Right ventricle myocardium inferior (tissue), 1 donor: ENCODE measurements around the gene CRELD2. TPM values are rescaled to one million over a fixed set of nuclear protein-coding genes. Genes with fewer than 3 reads are reported as not detected.

Experiments
- ATAC-seq: fragments of 200-7000 bp; cut with Tn5 transposase; one replicate; pipeline ENCODE4 v1.9.1; 2020; ENCODE audit warnings: mild to moderate bottlenecking, moderate library complexity
- DNase-seq: peaks from one replicate; pipeline ENCODE4 v3.0.0; 2021; ENCODE audit errors: missing footprints
- intact Hi-C: fragments of 100-400 bp; cut with DNase I; formaldehyde crosslinking; loops from one replicate; pipeline ENCODE4 v1.11.0; 2022
- total RNA-seq: library from RNA; stranded (reverse); fragmentation: NEBNext Ultra II Directional; extraction: Animal tissue kit (Norgen Biotek cat#: 25700); gene quantifications from one replicate; pipeline ENCODE4 v1.2.1, GENCODE V29; 2021
- donor health status: DM: no; HTN: yes; CAD: no; lungs with severe emphysema.

The CRELD2 gene
- total RNA-seq, 1 donor from 2014 or later, result 30.6 TPM

DNA sequence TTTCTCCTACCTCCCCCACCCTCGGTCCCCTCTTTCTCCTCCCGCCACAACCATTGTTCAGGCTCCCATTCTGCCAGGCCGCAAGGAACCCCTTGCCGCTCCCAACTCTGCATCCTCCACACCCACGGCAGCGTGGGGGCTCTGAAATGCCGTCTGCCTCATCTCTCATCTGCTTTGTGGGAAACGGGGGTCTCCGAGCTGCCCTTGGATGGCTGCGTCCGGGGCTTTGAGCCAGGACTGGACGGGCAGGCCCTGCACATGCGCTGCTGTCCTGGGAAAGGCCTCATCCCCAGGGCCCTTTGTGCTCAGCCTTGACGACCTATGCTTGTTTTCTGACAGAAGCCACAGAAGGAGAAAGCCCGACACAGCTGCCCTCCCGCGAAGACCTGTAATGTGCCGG lies 8.5 kb downstream of the CRELD2 start:
- intact Hi-C loops, result no loop called here
- ATAC-seq (no peak), DNase-seq (no peak)

DNA sequence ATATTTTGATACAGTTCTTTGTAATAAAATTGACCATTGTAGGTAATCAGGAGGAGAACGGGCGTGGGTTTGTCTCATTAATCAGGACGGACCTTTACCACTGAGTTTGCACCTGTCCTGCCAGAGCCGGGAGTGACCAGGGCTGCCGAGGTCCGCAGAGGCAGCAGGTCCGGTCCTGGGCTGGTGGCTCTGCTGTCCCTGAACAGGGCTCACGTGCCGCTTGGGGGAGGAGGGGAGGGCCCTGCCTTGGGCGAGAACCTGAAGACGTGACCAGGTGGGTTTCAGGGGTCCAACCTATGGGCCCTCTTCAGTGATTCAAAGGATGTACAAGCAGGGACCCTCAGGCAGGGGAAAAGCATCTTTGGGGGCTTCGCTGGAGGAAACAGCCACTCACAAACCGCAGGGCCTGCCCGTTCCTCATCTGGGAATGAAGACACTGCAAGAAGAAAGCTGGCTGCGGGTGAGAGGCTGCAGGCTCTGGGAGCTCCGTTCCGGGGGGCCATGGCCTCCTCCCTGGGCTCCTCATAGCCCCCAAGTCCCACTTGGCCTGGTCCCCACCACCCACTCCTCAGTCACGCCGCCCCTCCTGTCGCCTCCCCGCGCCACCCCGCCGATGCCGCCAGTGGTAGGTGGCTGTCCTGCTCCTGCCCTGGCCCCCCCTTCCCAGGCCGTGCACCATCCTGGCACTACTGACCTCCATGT lies 9.2 kb downstream of the CRELD2 start:
- DNase-seq (no peak), ATAC-seq (no peak)
- intact Hi-C loops, result no loop called here

- DNase-seq (no peak), ATAC-seq (no peak)
- intact Hi-C loops, result no loop called here
These were observed 9.7 kb downstream of the CRELD2 start for GRCh38 chr22:49928185-49928495.

- ATAC-seq, result no peak
- intact Hi-C loops, result loop anchor here (1.0 kb wide), 1 partner anchor 102 kb away; no protein-coding TSS in a partner anchor
- no peak for DNase-seq
These were observed 10.2 kb downstream of the CRELD2 start for GRCh38 chr22:49928555-49929210.

DNA sequence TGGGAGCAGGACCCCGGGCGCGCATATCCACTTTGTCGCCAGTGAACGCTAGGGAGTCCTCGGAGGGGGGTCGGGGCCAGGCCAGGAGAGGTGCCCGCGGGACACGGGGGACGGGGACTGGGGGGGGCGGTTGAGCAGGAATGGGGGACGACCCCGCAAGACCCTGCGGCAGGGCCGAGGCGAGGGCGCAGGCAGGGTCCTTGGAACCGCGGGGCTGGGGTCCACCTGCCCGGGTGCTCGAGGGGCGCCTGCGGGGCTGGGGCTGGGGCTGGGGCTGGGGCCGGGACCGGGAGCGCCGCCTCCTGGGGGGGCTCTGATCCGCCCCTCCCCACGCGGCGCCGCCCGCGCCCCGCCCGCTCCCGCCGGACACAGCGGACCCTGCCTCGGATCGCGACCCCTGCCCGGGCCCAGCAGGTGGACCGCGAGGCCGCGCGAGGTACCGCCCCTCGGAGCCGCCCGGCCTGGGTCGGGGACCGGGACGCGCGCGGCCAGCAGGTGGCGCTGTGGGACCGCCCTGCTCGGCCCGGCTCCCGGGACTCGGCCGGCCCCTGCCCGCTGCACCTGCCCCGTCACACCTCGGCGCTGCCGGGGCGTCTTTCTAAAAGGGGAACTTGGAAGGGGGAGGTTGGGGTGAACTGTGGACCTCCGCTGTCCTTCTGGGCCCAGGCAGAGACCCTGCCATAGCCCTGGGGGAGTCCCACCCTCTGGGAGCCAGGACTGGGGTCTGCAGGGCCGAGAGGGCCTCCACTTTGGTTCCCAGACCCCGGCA lies 11.0 kb downstream of the CRELD2 start:
- DNase-seq (no peak), ATAC-seq (peak; percentile 51)
- intact Hi-C loops, result loop anchor here (1.0 kb wide), 1 partner anchor 101 kb away; no protein-coding TSS in a partner anchor

- intact Hi-C loops, result loop anchor here (1.0 to 5.0 kb wide), 3 partner anchors 42 to 100 kb away; no protein-coding TSS in a partner anchor
- DNase-seq (no peak), ATAC-seq (no peak)
These were observed 11.7 kb downstream of the CRELD2 start for GRCh38 chr22:49929994-49930575.

DNA sequence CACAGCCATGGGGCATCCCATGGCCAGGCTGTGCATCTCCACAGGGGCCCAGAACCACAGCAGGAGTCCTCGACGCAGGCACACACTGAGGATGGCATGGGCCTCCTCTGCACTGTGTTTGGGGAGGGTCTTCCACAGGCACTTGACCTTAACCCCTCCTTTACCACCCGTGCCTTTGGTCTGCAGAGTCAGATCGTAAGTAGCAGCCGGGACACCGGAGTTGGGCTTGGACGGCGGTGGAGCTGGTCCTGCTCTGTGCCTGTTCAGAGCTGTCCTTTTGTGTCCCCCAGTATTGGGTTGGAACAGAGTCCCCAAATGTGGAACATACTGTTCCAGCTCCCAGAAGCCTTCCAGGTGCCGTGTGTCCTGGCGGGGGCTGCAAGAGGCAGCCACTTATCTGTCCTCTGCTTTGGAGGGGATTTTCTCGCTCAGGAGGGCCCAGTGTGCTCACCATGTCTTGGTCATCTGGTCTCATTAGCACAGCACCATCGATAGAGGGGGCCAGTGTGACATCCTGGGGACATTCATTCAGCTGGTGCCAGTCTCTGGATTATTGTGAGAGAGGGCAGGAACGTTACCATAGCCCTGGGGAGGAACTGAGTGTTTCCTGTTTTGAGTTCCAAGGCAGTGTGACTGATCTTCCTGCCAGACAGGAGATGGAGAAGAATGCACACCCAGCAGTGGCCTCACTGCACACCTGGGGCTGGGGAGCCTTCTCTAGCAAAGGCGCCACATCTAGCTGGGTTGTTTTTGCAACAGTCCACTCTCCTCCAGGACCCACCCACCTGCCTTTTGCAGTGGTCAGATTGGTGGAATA lies 12.4 kb downstream of the CRELD2 start:
- ATAC-seq (peak; percentile 48), DNase-seq (no peak)
- intact Hi-C loops, result loop anchor here (1.0 to 5.0 kb wide), 2 partner anchors 41 to 62 kb away; no protein-coding TSS in a partner anchor

- intact Hi-C loops, result loop anchor here (5.0 kb wide), 1 partner anchor 39 kb away; no protein-coding TSS in a partner anchor
- ATAC-seq (peak; percentile 40), DNase-seq (peak; percentile 86)
These were observed 15.1 kb downstream of the CRELD2 start for GRCh38 chr22:49933236-49934159.

DNA sequence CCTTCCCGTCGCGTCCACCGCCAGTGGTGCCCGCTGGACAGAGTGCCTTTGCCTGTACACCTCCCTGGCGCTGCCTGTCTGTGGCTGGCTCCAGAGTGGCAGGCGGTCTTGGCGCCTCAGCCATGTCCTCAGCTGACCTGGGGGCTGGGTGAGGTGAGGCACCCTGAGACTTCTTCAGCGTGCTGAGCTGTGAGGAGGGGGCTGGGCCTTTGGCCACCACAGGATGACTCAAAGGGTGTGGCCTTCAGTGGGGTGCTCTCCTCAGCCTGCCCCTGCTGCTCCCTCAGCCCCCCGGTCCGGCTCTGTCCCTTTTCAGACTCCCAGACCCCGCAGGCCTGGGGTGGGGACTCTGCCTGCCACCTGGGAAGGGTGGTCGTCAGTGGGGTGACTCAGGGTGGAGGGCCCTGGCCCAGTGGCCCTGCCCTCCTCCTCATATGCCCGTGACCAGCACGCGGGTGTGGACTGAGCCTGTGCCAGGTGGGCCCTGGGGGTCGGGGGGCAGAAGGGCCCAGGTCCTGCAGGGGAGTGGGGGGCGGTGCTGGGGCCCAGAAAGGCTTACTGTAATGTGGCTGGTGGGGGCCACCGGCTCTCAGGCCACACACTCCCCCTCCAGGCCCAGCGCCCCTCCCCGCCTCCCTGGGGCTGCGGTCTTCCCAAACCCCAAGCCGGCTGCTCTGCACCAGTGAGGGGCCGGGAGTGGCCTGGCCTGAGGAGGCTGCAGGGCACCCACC lies 15.9 kb downstream of the CRELD2 start:
- peak; percentile 90 for DNase-seq
- intact Hi-C loops, result loop anchor here (5.0 kb wide), 1 partner anchor 38 kb away; no protein-coding TSS in a partner anchor
- ATAC-seq, result peak; percentile 35

DNA sequence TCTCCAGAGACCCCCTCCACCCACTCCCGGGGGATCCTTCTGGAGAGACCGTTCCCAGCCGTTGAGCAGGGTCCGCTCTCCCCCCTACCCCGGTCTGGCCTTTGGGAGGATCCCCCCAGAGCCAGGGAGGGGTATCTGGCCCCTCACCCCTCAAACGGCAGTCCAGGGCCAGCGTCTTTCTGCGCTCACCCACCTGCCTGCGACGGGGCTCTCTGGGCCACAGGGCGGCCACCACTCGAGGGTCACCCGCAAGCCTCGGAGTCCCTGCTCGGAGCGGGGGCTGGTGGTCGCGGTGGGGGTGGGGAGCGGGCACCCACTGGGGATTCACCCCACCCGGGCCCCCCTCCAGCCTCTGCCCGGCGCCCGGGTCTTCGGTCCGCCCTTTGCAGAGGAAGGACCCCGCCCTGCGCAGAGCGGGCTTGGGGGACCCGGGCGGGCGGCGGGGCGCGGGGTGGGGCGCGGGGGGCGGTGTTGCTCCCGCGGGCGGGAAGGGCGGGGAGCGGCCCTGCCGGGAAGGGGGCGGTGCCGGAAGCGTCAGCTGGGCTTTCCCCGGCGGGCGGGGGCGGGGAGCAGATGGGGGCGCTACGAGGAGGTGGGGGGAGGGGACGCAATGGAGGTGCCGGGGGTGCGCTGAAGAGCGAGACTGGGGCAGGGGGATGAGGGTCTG lies 16.6 kb downstream of the CRELD2 start:
- intact Hi-C loops, result loop anchor here (5.0 kb wide), 1 partner anchor 37 kb away; no protein-coding TSS in a partner anchor
- ATAC-seq (peak; percentile 24), DNase-seq (peak; percentile 95)

DNA sequence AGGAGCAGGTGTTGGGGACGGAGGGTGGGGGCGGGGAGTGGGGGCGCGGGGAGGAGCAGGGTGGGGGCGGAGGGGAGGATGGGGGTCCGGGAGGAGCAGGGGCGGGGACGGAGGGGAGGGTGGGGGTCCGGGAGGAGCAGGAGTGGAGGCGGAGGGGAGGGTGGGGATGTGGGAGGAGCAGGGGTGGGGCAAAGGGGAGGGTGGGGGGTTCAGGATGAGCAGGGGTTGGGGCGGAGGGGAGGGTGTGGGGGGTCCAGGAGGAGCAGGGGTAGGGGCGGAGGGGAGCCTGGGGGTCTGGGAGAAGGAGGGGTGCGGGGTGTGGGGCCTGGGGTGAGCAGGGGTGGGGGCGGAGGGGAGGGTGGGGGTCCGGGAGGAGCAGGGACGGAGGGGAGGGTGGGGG lies 17.1 kb downstream of the CRELD2 start:
- ATAC-seq (no peak), DNase-seq (no peak)
- intact Hi-C loops, result no loop called here

- peak; percentile 96 for DNase-seq
- peak; percentile 59 for ATAC-seq
- intact Hi-C loops, result loop anchor here (1.0 kb wide), 1 partner anchor 24 kb away; the partner anchor contains the start of gene PIM3
These were observed 17.9 kb downstream of the CRELD2 start for GRCh38 chr22:49936018-49936972.

DNA sequence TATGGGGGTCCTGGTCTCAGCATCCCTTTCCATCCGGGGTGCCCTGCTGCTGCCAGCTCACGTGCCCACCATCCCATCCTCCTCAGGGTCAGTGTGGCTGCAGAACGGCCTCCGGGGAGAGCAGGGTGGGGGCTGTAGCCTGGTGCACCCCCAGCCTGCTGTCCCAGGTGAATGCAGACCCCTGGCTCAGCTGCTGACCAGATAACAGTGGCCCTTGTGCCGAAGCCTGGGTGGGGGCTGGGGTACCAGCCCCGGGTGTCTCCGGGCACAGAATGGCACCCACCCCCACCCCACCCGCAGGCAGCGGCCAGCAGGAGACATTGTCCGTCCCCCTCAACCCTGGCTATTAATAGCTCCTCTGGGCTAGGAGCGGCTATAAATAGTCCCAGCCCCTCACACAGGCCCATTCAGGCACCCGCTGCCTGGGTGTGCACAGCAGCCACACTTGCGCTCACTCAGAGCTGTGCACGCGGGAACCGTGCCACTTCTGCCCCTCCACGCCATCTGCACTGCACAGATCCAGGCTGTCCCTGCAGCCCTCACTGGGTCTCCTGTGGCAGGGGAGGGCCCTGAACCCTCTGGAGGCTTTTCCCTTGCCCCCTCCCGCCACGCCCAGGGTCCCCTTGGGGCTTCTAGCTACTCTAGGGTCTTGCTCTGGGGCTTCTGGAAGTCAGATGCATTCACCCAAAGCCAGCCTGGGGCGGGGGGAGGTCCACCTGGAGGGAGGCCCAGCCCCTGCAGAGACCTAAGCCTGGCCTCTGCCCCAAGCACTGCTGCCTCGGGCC lies 18.7 kb downstream of the CRELD2 start:
- ATAC-seq (peak; percentile 39), DNase-seq (no peak)
- intact Hi-C loops, result loop anchor here (1.0 kb wide), 1 partner anchor 23 kb away; the partner anchor contains the start of gene PIM3
